Omental fat pad (tissue), 4 donors: ENCODE measurements around the gene PDLIM7. TPM values are rescaled to one million over a fixed set of nuclear protein-coding genes. Genes with fewer than 3 reads are reported as not detected.

Experiments used
- ATAC-seq: fragments of 150-250 bp; one replicate; pipeline ENCODE4 v1.9.1; 2016; ENCODE audit warnings: mild to moderate bottlenecking, moderate library complexity; ENCODE audit not compliant: low FRiP score
- DNase-seq: peaks from one replicate; pipeline ENCODE4 v3.0.0-alpha.2; 2019; ENCODE audit warnings: low spot score
- total RNA-seq, 4 donors: library from RNA; depleted of rRNA; stranded (reverse); fragments of >200 nt; gene quantifications; one replicate each; pipeline ENCODE4 v1.1.0, GENCODE V29; 2016
- TF ChIP-seq, protein P1 (sequence below), 3 donors: fragments of 450-650 bp; IDR thresholded peaks; one replicate each; pipeline ENCODE4 v1.5.1; 2016 to 2017; ENCODE audit warnings: antibody characterized with exemption in 3 of 3, mild to moderate bottlenecking in 3 of 3, moderate library complexity in 2 of 3

PDLIM7 gene
- total RNA-seq, 4 donors from 2014 or later: 20.0 to 63.2 (median 34.2) TPM

GRCh38 chr5:177472460-177473442, 24.7 kb downstream of the PDLIM7 start:
- ATAC-seq (peak; percentile 39), DNase-seq (no peak)
- TF ChIP-seq, protein P1, sequence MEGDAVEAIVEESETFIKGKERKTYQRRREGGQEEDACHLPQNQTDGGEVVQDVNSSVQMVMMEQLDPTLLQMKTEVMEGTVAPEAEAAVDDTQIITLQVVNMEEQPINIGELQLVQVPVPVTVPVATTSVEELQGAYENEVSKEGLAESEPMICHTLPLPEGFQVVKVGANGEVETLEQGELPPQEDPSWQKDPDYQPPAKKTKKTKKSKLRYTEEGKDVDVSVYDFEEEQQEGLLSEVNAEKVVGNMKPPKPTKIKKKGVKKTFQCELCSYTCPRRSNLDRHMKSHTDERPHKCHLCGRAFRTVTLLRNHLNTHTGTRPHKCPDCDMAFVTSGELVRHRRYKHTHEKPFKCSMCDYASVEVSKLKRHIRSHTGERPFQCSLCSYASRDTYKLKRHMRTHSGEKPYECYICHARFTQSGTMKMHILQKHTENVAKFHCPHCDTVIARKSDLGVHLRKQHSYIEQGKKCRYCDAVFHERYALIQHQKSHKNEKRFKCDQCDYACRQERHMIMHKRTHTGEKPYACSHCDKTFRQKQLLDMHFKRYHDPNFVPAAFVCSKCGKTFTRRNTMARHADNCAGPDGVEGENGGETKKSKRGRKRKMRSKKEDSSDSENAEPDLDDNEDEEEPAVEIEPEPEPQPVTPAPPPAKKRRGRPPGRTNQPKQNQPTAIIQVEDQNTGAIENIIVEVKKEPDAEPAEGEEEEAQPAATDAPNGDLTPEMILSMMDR (IDR thresholded peaks at IDR 0.05): no peak

DNA sequence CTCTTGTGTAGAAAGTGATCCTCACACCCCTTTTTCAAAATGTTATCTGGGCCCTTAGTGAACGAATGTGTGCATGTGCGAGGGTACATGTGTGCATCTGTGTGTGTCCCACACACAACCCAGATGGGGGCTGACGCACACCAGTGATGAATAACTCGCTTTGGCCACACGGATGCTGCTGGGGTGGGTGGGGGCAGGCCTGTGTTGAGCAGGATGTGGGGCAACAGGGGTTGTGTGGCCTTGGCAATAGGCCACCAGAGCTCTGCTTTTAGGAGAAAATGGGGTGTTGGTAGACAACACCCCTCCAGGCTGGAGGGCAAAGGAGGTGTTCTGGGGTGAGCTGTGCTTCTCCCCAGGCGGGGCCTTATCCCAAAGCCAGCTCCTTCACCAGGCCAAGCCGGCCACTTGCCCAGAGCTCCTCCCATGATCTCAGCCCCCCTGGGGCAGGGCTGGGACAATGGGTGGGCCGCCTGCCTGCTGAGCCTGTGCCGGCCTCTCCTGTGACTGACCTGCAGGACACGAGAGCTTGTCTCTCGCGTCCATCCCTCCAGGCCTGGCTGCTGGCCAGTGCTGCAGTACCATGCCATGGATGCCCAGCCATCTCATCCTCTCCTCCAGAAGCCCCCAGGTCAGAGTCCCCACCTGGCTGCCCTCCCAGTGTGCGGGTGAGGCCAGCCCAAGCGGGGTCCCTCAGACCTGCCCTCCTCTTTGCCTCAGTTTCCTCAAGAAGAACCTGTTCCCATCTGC, 25.6 kb downstream of the PDLIM7 start:
- DNase-seq (no peak), ATAC-seq (no peak)
- TF ChIP-seq, protein P1 (IDR thresholded peaks at IDR 0.05): no peak

DNA sequence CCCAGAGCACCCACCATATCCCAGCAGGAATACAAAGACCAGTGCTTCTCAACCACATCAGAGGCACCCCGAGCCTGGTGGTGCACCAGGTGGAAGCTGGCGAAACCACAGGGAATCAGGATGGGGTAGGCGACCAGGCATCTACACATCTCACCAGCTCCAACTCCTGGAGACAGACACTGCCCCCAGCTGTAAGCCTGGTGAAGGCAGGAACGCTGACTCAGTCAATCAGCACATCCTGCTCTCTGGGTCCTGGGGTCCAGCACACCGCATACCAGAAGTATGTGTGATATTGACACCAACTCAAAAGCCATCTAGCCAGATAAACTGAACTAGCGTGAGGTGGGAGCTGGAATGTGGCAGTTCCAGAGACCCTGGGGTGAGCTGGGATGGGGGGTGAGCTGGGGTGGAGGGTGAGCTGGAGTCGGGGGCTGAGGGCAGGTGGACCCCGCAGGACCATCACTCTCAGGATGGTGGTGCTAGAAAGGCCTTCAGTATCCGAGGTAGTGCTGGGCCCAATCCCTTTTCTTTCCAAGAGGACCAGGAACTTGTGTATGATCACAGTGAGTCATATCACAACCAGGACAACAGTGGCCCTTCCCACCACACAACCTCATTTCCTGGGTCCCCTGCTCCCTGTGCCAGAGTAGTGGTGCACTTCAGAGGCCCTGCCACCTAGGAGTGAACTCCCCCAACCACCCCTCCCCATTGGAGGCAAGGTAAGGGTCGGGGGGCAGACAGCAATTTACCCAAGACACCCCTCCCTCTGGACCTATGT, 26.5 kb downstream of the PDLIM7 start:
- ATAC-seq (no peak), DNase-seq (no peak)

GRCh38 chr5:177469750-177470525, 27.5 kb downstream of the PDLIM7 start:
- TF ChIP-seq, protein P1 (IDR thresholded peaks at IDR 0.05): no peak
- DNase-seq (no peak), ATAC-seq (no peak)

More for the DNA sequence above, 26.5 kb downstream of the PDLIM7 start:
- TF ChIP-seq, protein P1 (IDR thresholded peaks at IDR 0.05): no peak

GRCh38 chr5:177468685-177469628, 28.4 kb downstream of the PDLIM7 start:
- no peak for DNase-seq
- TF ChIP-seq, protein P1 (IDR thresholded peaks at IDR 0.05): no peak
- ATAC-seq: no peak
